Peyer's patch (tissue), 4 donors: ENCODE data around the gene MGAT3.

ENCODE experiments used
- POLR2A ChIP-seq, 2 donors: fragments of 450-650 bp; IDR thresholded peaks; one replicate each; pipeline ENCODE4 v1.5.1; 2017; ENCODE audit warnings: antibody characterized with exemption in 2 of 2, mild to moderate bottlenecking in 2 of 2, moderate library complexity in 2 of 2
- TF ChIP-seq, protein P1 (sequence below), 6 experiments: fragments of 450-650 bp in 4 of 6; fragments of 200-600 bp in 2 of 6; sonication (generic) in 1 of 6; IDR thresholded peaks; one replicate each; pipeline ENCODE4 v1.5.1; 2017 to 2019; ENCODE audit warnings: antibody characterized with exemption in 6 of 6, mild to moderate bottlenecking in 3 of 6, moderate library complexity in 1 of 6

GRCh38 chr22:39414886-39415285 is 41.9 kb upstream of the MGAT3 start:
- TF ChIP-seq, protein P1, sequence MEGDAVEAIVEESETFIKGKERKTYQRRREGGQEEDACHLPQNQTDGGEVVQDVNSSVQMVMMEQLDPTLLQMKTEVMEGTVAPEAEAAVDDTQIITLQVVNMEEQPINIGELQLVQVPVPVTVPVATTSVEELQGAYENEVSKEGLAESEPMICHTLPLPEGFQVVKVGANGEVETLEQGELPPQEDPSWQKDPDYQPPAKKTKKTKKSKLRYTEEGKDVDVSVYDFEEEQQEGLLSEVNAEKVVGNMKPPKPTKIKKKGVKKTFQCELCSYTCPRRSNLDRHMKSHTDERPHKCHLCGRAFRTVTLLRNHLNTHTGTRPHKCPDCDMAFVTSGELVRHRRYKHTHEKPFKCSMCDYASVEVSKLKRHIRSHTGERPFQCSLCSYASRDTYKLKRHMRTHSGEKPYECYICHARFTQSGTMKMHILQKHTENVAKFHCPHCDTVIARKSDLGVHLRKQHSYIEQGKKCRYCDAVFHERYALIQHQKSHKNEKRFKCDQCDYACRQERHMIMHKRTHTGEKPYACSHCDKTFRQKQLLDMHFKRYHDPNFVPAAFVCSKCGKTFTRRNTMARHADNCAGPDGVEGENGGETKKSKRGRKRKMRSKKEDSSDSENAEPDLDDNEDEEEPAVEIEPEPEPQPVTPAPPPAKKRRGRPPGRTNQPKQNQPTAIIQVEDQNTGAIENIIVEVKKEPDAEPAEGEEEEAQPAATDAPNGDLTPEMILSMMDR (IDR thresholded peaks at IDR 0.05): no peak
- no peak for TF ChIP-seq POLR2A (IDR thresholded peaks at IDR 0.05)
